A549 (cell line): Measurements from ENCODE around the gene CAMTA1. TPM values are rescaled to one million over a fixed set of nuclear protein-coding genes. Genes with fewer than 3 reads are reported as not detected.
A peak's percentile ranks its signal among the peaks of the same experiment; 100 is the strongest.

Experiments
- ATAC-seq, 2 experiments: fragments of 200-7000 bp in 1 of 2; fragments of >200 bp in 1 of 2; cut with Nextera tagmentation in 1 of 2; cut with Tn5 transposase in 1 of 2; 3 replicates each; pipeline versions ENCODE4 v1.8.0 to v1.9.1; 2018 to 2020; ENCODE audit warnings: mild to moderate bottlenecking in 1 of 2, moderate library complexity in 1 of 2
- CTCF ChIA-PET: fragments of 300-600 bp; sonication (Branson Sonifier 250); formaldehyde crosslinking; extraction: SDS; loops from one replicate; lab custom pipeline; 2021; ENCODE audit warnings: antibody characterized with exemption, inconsistent platforms; lab: Yijun Ruan, JAX
- POLR2A ChIA-PET: fragments of 350-600 bp; formaldehyde crosslinking; extraction: SDS; loops from one replicate; lab custom pipeline; 2021; ENCODE audit warnings: antibody characterized with exemption, inconsistent platforms; lab: Yijun Ruan, JAX
- DNase-seq, 2 experiments: peaks; one replicate each; pipeline versions ENCODE4 v3.0.0 to v3.0.0-alpha.2; 2011 to 2016; ENCODE audit warnings: low read depth in 1 of 2, low spot score in 1 of 2
- FAIRE-seq: peaks from 2 replicates; lab custom pipeline; 2011; peaks lifted over from hg19 to GRCh38; lab: Jason Lieb, UNC
- H3K27ac ChIP-seq, 2 experiments: fragments of >200 bp; sonication (Bioruptor Twin); formaldehyde crosslinking; 3 replicates each; pipeline ENCODE4 v1.5.1; 2016 to 2017
- H3K4me1 ChIP-seq: fragments of >200 bp; sonication (Bioruptor Twin); formaldehyde crosslinking; 3 replicates; pipeline ENCODE4 v1.6.1; 2016
- H3K4me2 ChIP-seq: fragments of >200 bp; sonication (Bioruptor Twin); formaldehyde crosslinking; 3 replicates; pipeline ENCODE4 v1.6.1; 2016
- H3K4me3 ChIP-seq: fragments of >200 bp; sonication (Bioruptor Twin); formaldehyde crosslinking; 3 replicates; pipeline ENCODE4 v1.5.1; 2016
- H3K9me3 ChIP-seq: fragments of >200 bp; sonication (Bioruptor Twin); formaldehyde crosslinking; 3 replicates; pipeline ENCODE4 v1.6.1; 2016
- EHF ChIP-seq: fragments of 250-450 bp; sonication (Bioruptor Pico); IDR thresholded peaks from 2 replicates; pipeline ENCODE4 v1.5.0; 2020; ENCODE audit warnings: mild to moderate bottlenecking
- EHMT2 ChIP-seq: fragments of 200-600 bp; sonication (generic); IDR thresholded peaks from 2 replicates; pipeline ENCODE4 v1.6.1; 2016; ENCODE audit warnings: antibody characterized with exemption, low read depth, mild to moderate bottlenecking, moderate library complexity
- ESRRA ChIP-seq: fragments of 150-350 bp; IDR thresholded peaks from 2 replicates; pipeline ENCODE4 v1.6.1; 2014; ENCODE audit warnings: mild to moderate bottlenecking, low read length, borderline replicate concordance
- FOSB ChIP-seq: fragments of 250-450 bp; sonication (Bioruptor Pico); IDR thresholded peaks from 2 replicates; pipeline ENCODE4 v1.5.0; 2020; ENCODE audit warnings: mild to moderate bottlenecking, moderate library complexity
- FOSL2 ChIP-seq, 2 experiments: fragments of 450-650 bp in 1 of 2; fragments of >200 bp in 1 of 2; sonication (Bioruptor Twin) in 1 of 2; formaldehyde crosslinking; IDR thresholded peaks; 2 replicates each; pipeline versions ENCODE4 v1.5.0 to v1.6.1; 2016 to 2020; ENCODE audit warnings: mild to moderate bottlenecking in 1 of 2, moderate library complexity in 1 of 2
- GATA3 ChIP-seq: IDR thresholded peaks from 2 replicates; pipeline ENCODE4 v1.6.1; 2012; ENCODE audit warnings: borderline replicate concordance
- HDAC2 ChIP-seq: fragments of 200-600 bp; sonication (generic); IDR thresholded peaks from 2 replicates; pipeline ENCODE4 v1.6.1; 2016
- HES2 ChIP-seq: fragments of >200 bp; sonication (Bioruptor Twin); formaldehyde crosslinking; IDR thresholded peaks from 2 replicates; pipeline ENCODE4 v1.6.1; 2016
- HOXA7 ChIP-seq: fragments of 250-450 bp; sonication (Bioruptor Pico); IDR thresholded peaks from 2 replicates; pipeline ENCODE4 v1.5.0; 2020; ENCODE audit warnings: mild to moderate bottlenecking, moderate library complexity
- KDM5A ChIP-seq: fragments of 200-600 bp; sonication (generic); IDR thresholded peaks from 2 replicates; pipeline ENCODE4 v1.6.1; 2016; ENCODE audit warnings: antibody characterized with exemption, mild to moderate bottlenecking
- MAFK ChIP-seq: fragments of 450-650 bp; IDR thresholded peaks from 2 replicates; pipeline ENCODE4 v1.6.1; 2014; ENCODE audit not compliant: partially characterized antibody
- MAX ChIP-seq: IDR thresholded peaks from 2 replicates; pipeline ENCODE4 v1.6.1; 2012
- NFE2L2 ChIP-seq: fragments of 150-350 bp; conservative IDR thresholded peaks from 2 replicates; pipeline ENCODE4 v1.6.1; 2014; ENCODE audit warnings: low read length
- PHF8 ChIP-seq: fragments of 200-600 bp; sonication (generic); IDR thresholded peaks from 2 replicates; pipeline ENCODE4 v1.6.1; 2016; ENCODE audit warnings: low read depth, mild to moderate bottlenecking, antibody characterized with exemption, moderate library complexity, borderline replicate concordance
- RNF2 ChIP-seq: fragments of 200-600 bp; sonication (generic); IDR thresholded peaks from 2 replicates; pipeline ENCODE4 v1.6.1; 2016; ENCODE audit warnings: low read depth, mild to moderate bottlenecking, antibody characterized with exemption, moderate library complexity, borderline replicate concordance
- SMC3 ChIP-seq: fragments of >200 bp; sonication (Bioruptor Twin); formaldehyde crosslinking; IDR thresholded peaks from 3 replicates; pipeline ENCODE4 v1.6.1; 2018; ENCODE audit warnings: inconsistent platforms
- TP53 ChIP-seq: fragments of 250-450 bp; sonication (Bioruptor Pico); IDR thresholded peaks from 2 replicates; pipeline ENCODE4 v1.5.0; 2021; ENCODE audit warnings: mild to moderate bottlenecking, moderate library complexity
- USF2 ChIP-seq: fragments of 450-650 bp; IDR thresholded peaks from 2 replicates; pipeline ENCODE4 v1.6.1; 2014; ENCODE audit warnings: antibody characterized with exemption
- ZC3H11A ChIP-seq: fragments of 450-650 bp; IDR thresholded peaks from 2 replicates; pipeline ENCODE4 v1.6.1; 2014; ENCODE audit warnings: antibody characterized with exemption, mild to moderate bottlenecking
- ZNF302 ChIP-seq: fragments of 250-450 bp; sonication (Bioruptor Pico); IDR thresholded peaks from 2 replicates; pipeline ENCODE4 v1.9.0; 2021; ENCODE audit warnings: inconsistent platforms, mild to moderate bottlenecking, moderate library complexity
- WGBS: methylation state at CpG from one replicate; pipeline ENCODE4 v1.1.6; 2017; ENCODE audit errors: missing lambda C conversion rate; 5-methylcytosine and 5-hydroxymethylcytosine counted together
- polyA plus RNA-seq, 4 experiments: library from polyadenylated mRNA; depleted of rRNA in 3 of 4; stranded (reverse); fragments of >200 nt; fragmentation: RNase III in 1 of 4; extraction: RNeasy Plus Mini Kit Qiagen cat#74134 plus additional on column Dnase treatment in 1 of 4; gene quantifications; 2 replicates in 3 of 4; 3 replicates in 1 of 4; pipeline ENCODE4 v1.2.3, GENCODE V29; 2011 to 2017

The CAMTA1 gene
- polyA plus RNA-seq, 2 of the 4 experiments (the other 2 are of a cell fraction), result 58.8 to 75.0 TPM

- Histone ChIP-seq H3K9me3 (peaks cover 8% of the 10 kb centered on the region; the same call in 2 of the 3 replicates), H3K4me3 (no peak overlapping the region), H3K4me1 (no peaks in the 10 kb centered on the region), H3K4me2 (no peak overlapping the region), H3K27ac (no peak overlapping the region)
- TF ChIP-seq HDAC2 (no peak), ZC3H11A (no peak), PHF8 (no peak)
- DNase-seq, result no peak
- POLR2A ChIA-PET, result no interaction called here
- ATAC-seq, result no peak
- CTCF ChIA-PET, result interaction anchor here (2.2 to 6.4 kb wide), 2 partner anchors 21 to 62 kb away, joined by 10 to 48 read pairs; no protein-coding TSS in a partner anchor
- WGBS, result 60% methylated on average over 9 of the region's 10 CpGs
- FAIRE-seq, result no peak
These were observed 904.8 kb downstream of the CAMTA1 start for GRCh38 chr1:7690076-7690475.

- FAIRE-seq (no peak), ATAC-seq (no peak)
- CTCF ChIA-PET, result interaction anchor here (1.1 to 6.4 kb wide), 3 partner anchors 22 to 62 kb away, joined by 3 to 48 read pairs (median 10); no protein-coding TSS in a partner anchor
- Histone ChIP-seq H3K9me3 (peaks cover 8% of the 10 kb centered on the region; the same call in 2 of the 3 replicates), H3K4me1 (no peaks in the 10 kb centered on the region), H3K27ac (no peak overlapping the region), H3K4me3 (no peak overlapping the region)
- TF ChIP-seq GATA3 (no peak), USF2 (0 out of 2 replicates have a peak, but pooled peaks have one; percentile 8)
- TF ChIP-seq, all 56 proteins: peak for 1
- POLR2A ChIA-PET, result no interaction called here
- H3K4me2 ChIP-seq, result no peak overlapping the region
- no peak for DNase-seq
- 42% methylated on average over 15 of the region's 17 CpGs for WGBS
These were observed 905.4 kb downstream of the CAMTA1 start for GRCh38 chr1:7690496-7691182.

GRCh38 chr1:7691576-7691975 lies 906.3 kb downstream of the CAMTA1 start:
- Histone ChIP-seq H3K9me3 (peaks cover 8% of the 10 kb centered on the region; the same call in 2 of the 3 replicates), H3K27ac (no peak overlapping the region), H3K4me2 (no peak overlapping the region), H3K4me3 (no peak overlapping the region), H3K4me1 (no peaks in the 10 kb centered on the region)
- ChIA-PET CTCF (interaction anchor here (1.1 to 6.4 kb wide), 3 partner anchors 23 to 61 kb away, joined by 3 to 48 read pairs (median 10); no protein-coding TSS in a partner anchor), POLR2A (no interaction called here)
- FAIRE-seq, result no peak
- TF ChIP-seq ZC3H11A (no peak), FOSL2 (IDR thresholded peaks at IDR 0.05) (no peak), FOSL2 (CRISPR knock-in tag; IDR thresholded peaks at IDR 0.05) (no peak), HOXA7 (CRISPR knock-in tag) (no peak), TP53 (no peak), HES2 (no peak), EHMT2 (no peak), EHF (CRISPR knock-in tag) (no peak), KDM5A (no peak), ESRRA (no peak), NFE2L2 (no peak), MAFK (no peak), ZNF302 (CRISPR knock-in tag) (no peak), RNF2 (no peak), FOSB (CRISPR knock-in tag) (no peak), MAX (no peak), SMC3 (no peak)
- no peak for ATAC-seq
- no peak for DNase-seq
- 49% methylated on average over 3 of the region's 3 CpGs for WGBS
